ENCODE measurements around the gene POLD4.

Gene POLD4

DNA sequence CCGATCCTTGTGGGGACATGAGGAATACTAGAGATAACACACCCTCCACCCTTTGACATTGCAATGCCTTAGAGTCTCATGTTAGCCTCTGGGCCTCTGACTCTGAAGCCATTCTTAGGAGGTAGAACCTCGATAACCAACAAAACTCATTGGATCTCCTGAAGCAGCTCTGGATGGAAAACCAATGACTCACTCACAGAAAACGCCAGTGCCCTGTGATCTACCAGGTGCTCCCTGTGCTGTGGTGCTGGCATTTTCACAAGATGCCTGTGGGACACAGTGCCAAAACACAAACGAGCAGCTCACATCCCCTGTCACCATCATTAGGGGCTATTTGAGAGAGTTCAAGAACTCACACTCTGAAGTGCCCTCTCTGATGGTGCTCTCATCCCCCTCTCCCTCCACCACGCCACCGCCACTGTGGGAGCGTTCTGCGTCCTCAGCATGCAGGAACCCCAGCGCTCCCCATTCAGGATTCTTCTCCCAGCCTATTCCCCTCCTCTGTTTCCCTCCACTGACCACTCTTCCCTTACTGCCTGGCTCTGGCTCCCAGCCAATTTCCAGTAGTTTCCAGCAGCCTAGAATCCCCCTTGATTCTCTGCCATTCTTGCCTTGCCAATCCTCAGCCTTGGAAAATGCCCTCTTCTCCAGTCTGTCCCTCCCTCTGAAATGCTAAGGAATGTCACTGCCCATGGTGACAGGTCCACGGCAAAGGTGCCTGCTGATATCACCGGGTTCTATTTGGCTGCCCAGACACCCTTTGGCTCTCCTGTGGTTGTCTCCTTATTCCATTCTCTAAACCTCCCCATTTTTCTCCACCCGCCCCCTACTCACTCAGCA lies 4.7 kb upstream of the POLD4 start:
- TF ChIP-seq, protein P1, sequence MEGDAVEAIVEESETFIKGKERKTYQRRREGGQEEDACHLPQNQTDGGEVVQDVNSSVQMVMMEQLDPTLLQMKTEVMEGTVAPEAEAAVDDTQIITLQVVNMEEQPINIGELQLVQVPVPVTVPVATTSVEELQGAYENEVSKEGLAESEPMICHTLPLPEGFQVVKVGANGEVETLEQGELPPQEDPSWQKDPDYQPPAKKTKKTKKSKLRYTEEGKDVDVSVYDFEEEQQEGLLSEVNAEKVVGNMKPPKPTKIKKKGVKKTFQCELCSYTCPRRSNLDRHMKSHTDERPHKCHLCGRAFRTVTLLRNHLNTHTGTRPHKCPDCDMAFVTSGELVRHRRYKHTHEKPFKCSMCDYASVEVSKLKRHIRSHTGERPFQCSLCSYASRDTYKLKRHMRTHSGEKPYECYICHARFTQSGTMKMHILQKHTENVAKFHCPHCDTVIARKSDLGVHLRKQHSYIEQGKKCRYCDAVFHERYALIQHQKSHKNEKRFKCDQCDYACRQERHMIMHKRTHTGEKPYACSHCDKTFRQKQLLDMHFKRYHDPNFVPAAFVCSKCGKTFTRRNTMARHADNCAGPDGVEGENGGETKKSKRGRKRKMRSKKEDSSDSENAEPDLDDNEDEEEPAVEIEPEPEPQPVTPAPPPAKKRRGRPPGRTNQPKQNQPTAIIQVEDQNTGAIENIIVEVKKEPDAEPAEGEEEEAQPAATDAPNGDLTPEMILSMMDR (IDR thresholded peaks at IDR 0.05; ENCODE audit: borderline replicate concordance, control extremely low read depth, extremely low read depth, insufficient read depth, missing control alignments) = no peak
- in situ Hi-C loops (cut with MboI; ENCODE audit: low sequenced_read_pairs, unreplicated experiment) = no loop called here
- no peak for DNase-seq (ENCODE audit: low spot score)

DNA sequence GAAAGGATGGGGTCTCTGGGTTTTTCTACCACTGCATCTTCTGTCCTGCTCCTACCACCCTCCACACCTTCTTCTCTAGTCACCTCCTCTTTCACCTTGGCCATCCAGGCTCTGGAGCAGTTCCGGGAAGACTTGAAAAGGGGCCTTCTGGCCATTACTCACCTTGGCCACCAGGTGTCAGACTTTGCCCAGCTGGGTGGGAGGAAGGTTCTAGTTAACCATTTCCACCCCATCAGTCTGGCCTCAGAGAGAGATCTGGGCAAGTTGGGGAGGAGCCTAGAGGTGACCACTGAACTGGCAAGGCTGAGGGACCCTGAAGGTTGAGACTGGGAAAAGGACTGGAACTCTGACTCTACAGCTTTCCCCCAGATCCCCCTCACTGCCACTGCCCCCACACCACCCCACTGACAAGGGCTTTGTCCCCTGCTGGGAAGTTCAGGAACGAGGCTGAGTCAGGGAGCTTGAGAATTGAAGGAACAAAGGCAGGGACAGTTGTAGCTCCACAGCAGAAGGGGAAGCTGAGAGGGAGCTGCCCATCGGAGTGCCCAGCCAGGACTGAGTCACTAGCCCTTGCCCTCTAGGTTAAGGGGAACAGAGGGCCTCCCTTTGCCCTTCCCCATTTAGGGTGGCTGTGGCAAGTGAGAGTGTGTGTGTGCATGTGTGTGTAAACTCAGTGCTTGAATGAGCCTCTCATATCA lies 3.7 kb upstream of the POLD4 start:
- in situ Hi-C loops (cut with MboI; ENCODE audit: low sequenced_read_pairs, unreplicated experiment) = no loop called here
- TF ChIP-seq, protein P1 (IDR thresholded peaks at IDR 0.05; ENCODE audit: borderline replicate concordance, control extremely low read depth, extremely low read depth, insufficient read depth, missing control alignments) = peak; percentile 86
- peak; percentile 83 for DNase-seq (ENCODE audit: low spot score)

DNA sequence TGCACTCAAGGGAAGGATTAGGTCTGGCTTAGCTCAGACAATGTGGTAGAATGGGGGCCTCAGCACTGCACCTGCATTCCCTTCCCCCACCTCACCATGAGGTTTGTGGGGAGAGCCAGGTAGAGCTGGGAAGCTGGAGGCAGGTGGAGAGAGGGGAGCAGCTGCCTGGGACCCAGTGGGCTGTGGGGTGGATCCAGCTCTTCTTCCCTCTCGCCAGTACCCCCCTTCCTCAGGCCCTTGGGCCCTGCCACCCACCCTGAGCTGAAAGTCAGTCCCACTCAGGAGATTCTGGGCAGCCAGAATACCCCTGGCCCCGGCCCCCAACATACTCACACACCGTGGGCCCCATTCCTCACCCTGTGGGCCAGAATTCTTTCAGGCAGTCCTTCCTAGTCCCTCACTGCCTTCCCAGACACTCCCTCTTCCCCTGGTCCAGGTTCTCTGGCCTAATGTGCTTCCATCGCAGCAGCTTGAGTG lies 3.1 kb upstream of the POLD4 start:
- TF ChIP-seq, protein P1 (IDR thresholded peaks at IDR 0.05; ENCODE audit: borderline replicate concordance, control extremely low read depth, extremely low read depth, insufficient read depth, missing control alignments) = no peak
- DNase-seq (ENCODE audit: low spot score) = no peak
- in situ Hi-C loops (cut with MboI; ENCODE audit: low sequenced_read_pairs, unreplicated experiment) = no loop called here

DNA sequence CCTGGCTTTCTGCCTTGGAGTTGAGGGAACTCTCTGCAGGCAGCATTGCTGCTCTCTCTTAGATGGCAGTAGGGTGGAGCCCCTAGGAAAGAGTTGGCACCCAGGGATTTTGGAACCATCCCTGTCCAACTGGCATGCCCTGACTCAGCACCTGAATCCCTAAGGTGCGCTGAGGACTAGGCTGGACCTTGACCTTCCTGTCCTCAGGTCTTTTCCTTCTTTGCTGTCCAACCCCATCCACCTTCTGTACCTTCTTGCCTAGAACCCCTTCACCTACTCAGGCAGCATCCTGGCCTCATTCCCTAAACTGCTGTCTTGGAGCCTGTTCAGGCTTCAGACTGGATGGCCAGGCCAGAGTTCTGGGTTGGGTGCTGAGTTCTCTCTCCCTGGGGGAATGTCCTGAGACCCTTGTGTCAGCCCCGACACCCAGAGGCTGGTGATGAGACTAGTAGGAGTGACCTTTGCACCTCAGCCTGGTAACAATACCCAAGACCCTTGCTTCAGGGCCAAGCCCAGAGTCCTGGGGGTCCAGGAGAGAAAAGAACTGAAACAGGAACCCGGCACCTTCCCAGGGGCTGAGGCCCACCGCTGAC lies 2.5 kb upstream of the POLD4 start:
- no peak for DNase-seq (ENCODE audit: low spot score)
- TF ChIP-seq, protein P1 (IDR thresholded peaks at IDR 0.05; ENCODE audit: borderline replicate concordance, control extremely low read depth, extremely low read depth, insufficient read depth, missing control alignments) = no peak
- in situ Hi-C loops (cut with MboI; ENCODE audit: low sequenced_read_pairs, unreplicated experiment) = no loop called here

DNA sequence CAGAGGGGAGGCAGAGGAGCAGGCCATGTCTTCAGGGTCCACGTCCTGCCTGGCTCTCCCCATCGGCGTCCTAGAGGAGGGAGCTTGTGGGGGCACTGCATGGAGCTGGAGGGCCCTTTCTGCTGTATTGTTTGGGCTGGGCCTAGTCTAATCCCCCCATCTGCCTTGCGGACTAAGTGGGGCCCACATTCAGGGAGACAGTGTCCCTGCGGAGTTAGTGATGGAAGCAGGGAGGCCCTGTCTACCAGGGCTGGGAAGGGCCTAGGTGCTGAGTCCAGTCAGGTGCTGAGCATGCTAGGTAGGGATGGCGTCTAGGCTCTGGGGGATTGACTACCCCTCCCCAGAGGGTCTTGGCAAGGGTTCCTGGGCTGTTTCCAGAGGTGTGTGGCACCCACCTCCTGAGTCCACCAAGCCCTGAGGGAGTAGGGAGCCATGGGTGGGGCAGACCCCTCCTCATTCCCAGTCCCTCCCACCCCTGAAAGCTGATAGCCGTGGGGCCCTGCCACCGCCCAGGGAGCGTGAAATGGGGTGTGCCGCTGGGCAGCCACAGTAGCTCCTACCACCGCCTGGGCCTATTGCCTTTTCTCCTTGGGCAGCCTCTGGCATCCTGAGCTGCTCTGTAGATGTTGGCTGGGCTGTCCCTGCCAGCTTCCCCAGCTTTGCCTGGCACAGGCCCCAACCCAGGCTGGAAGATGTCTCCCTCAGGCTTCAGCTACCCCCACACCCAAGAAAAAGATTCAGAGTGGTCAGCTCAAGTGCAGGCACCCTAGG lies 1.9 kb upstream of the POLD4 start:
- in situ Hi-C loops (cut with MboI; ENCODE audit: low sequenced_read_pairs, unreplicated experiment) = no loop called here
- peak; percentile 14 for DNase-seq (ENCODE audit: low spot score)

More for the DNA sequence above, 1.9 kb upstream of the POLD4 start:
- TF ChIP-seq, protein P1 (IDR thresholded peaks at IDR 0.05; ENCODE audit: borderline replicate concordance, control extremely low read depth, extremely low read depth, insufficient read depth, missing control alignments) = no peak
